Activated CD4-positive, alpha-beta T cell treated with anti-CD3 and anti-CD28 coated beads for 24 hours (primary cell): ENCODE results near the gene PTPRE.

ENCODE experiments used
- DNase-seq, 2 donors: peaks; one replicate each; pipeline ENCODE4 v3.0.0-alpha.2; 2020; ENCODE audit warnings: low read depth in 2 of 2

Gene PTPRE

DNA sequence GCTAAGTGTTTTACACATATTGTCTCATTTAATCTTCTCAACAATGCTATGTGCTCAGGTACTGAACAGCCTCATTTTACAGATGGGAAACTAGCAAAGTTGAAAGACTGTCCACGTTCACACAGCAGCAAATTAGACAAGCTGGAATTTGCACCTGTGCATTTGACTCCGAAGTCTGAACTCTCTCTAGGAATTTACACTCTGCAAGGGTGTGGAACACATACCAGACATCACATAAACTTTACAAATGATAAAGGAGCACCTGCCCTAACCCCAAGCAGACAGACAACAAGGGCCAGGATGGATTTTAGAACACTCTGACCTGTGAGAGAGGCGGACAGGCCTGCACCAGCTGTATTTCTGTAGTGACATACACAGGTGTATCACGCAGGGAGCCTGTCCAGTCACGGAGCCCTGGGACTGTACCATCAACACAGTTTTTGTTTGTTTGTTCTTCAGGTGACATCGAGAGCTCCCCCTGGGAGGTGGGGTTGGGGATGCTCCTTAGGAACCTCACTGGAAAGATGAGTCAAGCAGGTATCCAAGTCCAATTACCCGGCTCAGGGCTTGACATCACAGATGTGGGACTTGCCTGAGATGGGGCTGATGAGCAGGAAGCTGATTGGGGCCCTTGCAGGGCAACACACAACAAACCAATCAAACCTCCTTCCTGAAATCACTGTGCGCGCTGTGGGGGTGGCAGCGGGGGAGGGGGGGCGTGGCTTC, 188.3 kb downstream of the PTPRE start:
- no peak for DNase-seq

DNA sequence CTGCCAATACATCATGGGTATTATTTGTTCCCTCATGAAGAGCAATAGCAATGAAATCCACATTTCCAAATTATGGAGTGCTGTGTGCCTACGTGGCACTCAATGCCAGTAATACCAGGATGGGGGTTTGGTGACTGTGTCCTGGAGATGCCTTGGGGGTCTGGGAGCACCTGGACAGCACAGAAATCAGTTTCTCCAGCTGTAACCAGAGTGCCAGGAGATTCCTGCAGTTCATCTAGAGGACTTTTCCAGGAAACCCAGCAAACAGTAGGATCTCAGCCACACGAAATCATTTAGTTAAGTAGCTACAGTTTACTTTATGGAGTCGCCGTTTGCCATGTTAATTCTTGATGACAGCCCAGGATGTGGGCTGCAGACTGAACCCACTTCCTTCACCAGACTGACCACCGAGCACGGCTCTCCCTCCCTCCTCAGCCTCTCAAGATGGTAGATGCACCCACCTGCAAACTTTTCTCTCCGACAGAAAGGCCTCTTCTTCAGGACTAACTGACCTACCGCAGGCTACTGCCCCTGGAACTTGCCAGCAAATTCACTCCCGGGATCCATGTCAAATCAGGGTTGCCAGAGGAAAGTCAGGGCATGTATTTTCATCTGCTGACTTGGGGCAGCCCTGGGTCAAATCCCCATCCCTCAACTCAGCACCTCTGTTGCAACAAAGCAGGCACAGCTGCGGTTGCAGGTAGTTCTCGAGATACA, 189.0 kb downstream of the PTPRE start:
- no peak for DNase-seq

DNA sequence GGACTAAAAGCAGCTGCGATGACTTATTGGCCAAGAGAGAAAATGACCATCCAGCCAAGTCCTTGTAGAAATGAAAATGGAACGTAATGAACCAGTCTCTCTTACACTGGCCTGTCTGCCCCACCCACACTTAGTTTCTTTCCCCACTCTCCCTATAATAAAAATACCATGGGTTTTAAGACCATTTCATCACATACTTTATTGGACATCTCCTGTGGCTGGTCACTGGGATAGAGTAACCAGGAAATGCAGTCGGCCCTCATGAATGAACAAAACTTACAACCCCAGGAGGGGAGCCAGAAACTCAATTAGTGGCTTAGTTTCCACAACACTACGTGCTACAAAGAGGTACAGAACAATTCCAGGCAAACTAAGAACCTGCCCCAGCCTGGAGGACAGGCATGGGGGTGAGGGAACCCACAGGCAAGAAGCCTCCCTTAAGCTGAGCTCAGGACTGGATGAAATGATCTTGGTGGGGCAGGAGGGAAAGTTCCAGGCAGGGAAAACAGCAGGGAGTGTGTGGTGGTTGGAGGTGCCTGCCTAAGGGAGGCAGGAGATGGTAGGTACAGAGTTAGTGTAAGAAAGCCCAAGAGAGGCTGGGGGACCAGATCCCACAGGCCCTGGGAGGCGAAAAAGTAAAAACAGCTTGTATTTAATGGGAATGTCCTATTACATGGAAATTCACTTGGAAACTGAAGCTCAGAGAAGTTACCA, 189.7 kb downstream of the PTPRE start:
- DNase-seq: no peak

DNA sequence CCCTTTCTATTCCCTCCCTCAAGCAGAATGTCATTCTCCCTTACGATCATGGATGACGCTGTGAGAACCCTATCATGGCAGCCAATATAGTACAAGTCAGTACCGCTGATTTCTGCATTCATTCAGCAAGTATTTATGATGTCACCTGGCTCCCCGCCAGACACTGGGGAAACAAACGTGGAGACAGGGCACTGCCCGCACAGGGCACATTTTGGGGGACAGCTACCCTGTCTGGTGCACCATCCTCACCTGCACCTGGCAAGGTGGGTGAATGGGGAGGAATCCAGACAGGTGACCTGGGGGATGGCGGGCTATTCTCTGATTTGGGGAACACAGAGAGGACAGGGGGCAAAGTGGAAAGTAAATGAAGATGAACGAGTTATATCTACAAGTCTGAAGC, 190.9 kb downstream of the PTPRE start:
- no peak for DNase-seq

DNA sequence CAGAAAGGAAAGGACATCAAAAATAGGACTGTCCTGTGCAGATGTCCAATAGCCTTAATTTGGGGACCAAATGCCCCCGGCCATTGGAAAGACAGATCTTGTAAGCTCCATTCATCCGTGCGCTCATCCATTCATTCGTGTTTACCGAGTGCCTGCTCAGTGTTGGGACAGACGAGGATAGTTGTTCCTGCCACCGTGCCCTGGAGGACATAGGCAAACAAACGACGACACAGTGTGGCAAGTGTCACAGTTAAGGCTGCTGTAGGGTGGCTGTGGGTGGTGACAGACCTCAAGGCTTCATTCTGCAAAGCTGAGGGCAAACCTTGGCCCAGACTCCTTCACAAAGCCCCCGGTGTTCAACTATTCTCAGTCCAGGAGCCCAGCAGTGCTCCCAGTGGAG, 191.7 kb downstream of the PTPRE start:
- DNase-seq: no peak

DNA sequence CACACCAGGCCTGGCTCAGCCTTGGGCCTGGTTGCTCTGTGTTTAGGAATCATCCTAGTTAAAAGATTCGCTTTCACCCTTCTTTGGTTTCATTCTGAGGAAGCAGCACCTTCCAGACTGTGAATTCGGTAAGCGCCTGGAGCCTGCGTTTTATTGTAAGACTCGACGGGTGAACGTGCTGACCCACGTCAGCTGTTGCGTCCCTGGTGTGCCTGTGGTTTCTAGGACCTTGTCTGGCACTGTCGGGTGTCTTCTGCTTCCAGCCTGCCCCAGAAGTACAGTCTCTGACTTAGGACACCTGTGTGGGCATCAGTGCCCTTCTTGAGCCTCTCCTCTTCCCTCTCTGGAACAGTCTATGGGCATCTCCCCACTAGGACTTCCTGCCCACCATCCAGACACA, 193.0 kb downstream of the PTPRE start:
- no peak for DNase-seq

DNA sequence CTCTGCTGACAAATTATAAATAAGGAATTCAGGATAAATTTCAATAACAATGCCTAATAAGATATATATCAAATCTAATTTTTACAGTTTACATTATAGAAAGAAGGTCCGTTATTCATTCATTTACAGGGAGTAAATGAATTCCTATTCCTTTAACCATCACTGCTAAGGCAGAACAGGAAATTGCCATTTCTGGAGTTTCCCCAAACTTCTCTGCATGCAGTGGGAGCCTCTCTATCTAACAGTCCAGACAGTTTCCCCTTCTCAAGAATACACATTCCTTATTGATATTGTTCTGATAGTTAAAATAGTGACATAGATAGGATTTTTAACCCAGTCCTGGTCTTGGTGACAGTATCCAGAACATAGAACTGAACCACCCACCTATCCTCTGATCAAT, 195.0 kb downstream of the PTPRE start:
- DNase-seq: no peak

DNA sequence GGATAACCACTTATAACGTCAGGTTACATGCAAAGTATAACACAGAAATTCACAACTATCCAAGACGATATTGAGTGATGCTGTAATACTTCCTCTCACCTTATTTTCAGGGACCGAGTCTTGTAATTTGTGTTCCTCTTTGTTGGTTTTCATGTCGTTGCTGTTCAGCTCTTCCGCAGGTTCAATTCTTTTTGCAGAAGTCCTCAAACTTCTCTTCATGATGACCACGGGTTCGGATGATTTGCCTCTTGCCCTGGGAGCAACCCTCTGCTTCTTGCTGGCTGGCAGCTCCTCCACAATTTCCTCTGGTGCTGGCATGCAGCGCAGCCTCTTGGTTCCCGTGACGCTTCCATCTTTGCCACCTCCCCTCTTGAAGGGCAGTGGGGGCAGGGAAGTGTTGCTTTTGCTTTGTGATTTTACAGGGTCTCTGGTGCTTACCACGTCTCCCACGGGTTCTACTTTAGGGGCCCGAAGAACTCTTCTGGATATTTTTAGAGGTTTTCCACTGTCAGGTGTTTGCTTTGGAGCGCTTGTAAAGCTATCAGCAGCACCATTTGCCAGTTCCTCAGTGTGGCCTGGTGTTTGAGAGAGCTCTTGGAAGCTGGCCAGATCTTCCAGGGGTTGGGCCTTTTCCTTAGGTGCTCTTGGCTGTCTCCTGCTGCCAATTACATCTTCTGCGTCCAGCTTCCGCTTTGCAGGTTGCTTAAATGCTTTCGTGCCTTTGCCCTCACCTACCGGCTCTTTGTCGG, 195.8 kb downstream of the PTPRE start:
- no peak for DNase-seq

DNA sequence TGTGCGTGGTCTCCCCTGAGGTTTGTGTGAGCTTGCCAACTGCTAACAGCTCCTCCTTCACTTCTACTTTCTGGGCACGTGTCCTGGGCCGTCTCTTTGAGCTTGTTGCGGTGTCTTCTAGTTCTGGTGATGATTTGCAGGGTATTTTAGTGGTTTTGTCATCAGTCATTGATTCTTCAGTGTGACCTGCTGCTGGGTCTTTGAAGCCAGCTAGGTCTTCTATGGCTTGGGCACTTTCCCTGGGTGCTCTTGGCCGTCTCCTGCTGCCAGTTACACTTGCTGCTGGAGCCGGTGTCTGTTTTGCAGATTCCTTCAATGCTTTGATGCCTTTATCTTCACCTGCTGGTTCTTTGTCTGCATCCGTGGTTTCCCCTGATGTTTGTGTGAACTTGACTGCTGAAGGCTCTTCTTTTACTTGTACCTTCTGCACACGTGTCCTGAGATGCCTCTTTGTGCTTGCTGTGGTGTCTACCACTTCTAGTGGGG, 196.4 kb downstream of the PTPRE start:
- DNase-seq: no peak

DNA sequence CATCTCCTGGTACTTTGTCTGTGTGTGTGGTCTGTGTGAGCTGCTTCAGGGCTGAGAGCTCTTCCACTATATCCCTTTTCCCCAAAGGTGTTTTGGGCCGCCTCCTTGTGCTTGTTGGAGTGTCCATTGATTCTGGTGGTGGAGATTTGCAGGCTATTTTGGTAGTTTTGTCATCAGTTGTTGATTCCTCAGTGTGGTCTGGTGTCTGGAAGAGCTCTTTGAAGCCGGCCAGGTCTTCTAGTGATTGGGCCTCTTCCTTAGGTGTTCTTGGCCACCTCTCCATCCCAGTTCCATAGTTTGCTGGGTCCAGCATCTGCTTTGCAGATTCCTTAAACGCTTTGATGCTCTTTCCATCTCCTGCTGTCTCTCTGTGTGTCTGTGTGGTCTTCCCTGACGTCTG, 198.5 kb downstream of the PTPRE start:
- DNase-seq: no peak

DNA sequence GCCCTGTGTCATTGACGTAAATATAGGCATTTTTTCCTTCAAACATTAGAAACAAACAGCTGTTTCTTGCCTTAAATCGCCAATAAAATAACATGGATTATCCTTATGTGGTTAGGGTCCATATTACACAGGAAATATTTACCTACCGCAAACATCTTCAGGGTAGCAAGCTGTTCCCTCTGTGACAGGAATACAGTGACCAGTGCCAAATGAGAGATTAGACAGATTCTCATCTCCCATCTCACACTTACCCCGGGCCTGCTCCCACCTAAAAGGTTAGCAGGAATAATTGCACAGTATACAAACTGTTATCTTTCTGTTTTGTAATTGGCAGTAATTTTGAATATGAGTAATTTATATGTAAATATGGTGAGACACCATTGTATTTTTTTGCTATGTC, 202.8 kb downstream of the PTPRE start:
- DNase-seq: no peak

DNA sequence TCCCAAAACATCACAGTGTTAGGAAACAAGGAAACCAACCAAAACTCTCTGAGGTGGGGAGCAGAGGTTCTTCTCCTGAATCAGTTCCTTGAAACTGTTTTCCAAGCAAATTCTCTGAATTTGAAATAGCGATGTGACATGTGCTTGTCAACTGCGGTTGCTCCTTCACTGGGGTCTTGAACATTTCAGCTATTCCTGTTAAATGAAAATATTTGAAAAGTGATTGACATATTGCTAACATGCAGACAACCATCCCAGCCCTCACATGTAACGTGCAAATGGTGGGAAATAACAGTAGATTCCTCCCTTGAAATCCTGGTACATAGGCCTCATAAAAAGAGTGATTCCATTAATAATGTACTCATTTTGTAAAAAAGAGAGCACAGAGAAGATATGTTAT, 203.4 kb downstream of the PTPRE start:
- DNase-seq: no peak

DNA sequence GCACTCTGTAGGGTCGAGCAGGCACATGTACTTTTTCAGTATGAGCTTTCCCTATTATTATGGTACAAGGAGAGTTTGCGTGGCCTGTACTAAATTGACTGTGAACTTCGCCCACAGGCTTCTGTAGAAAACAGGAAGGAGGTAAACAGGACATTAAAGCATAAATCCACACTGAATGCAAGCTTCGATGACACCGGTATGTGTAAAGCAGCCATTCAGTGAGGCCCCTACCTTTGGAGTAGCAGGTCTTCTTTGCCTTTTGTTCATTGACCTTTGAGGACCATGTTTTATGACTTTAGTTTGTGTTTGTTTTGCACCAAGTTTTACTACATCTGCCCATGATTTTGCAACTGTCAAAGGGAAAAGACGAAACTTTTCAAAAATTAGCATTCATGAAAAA, 204.8 kb downstream of the PTPRE start:
- DNase-seq: no peak

DNA sequence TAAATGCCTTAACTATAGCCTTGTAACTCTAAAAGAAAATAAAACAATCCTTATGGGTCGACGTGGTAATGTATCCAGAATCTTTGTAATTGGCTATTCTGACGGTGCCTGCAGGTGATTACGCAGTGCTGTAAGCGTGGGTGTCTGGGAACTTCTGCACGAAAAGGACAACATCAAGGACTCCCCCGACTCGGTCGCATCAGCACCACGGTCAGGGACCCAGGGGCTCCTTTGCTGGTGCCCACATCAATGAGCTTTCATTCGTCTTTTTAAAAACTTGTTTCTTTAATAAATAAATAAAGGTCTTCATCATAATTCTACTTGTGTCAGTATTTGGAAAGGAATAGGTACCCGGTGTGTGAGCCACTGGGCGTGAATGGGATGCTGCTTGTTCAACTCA, 206.1 kb downstream of the PTPRE start:
- DNase-seq: no peak

DNA sequence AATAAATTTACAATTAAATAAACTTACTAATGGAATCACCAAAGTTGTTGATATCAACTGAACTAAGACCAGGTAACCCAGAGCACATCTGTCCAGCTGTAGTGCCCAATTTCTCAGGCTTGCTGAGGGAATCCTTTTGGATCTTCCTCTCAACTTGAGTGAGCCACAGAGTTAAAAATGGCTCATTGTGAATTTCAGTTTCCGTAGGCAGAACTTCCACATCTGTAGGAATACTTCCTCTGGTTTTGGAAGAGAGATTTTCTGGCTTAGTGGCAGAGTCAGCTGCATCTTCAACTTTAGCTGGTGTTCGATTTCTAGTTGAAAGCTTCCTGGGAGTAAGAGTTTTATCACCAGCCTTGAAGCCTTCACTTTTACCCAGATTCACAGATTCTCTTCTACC, 208.0 kb downstream of the PTPRE start:
- DNase-seq: no peak

DNA sequence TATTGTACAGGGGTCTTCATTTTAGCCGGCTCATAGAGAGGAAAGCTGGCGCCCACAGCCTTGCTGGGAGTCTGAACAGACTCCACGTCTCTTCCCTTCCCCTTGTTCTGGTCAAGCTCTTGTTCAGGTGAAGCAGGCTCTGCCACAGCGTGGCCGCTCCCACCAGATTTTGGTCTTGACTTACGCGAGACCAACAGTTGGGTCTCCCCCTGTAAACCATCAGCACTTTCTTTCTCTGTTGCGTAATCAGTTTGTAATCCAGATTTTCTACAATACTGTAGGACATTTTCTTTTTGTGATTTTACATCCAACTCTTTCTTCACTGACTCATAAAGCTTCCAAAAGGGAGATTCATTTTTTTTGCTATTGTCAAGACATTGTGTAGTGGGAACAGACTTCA, 208.5 kb downstream of the PTPRE start:
- no peak for DNase-seq

DNA sequence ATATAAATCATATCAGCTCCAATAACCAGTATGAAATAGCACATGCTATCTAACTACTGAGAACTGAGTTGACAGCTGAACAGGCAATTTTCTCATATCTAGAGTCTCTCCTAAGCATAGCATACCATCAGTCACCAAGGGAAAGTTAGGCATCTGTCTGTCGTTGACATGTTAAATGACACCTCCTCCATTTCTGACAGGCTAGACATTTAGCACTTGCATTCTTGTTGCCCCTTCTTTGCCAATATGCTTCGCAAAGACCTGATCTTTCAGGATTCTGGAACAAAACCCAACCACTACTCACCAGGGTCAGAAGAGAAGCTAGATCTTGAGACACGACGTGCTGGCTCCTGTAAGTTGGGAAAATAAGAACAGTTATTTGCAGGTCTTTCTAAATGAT, 209.3 kb downstream of the PTPRE start:
- no peak for DNase-seq

DNA sequence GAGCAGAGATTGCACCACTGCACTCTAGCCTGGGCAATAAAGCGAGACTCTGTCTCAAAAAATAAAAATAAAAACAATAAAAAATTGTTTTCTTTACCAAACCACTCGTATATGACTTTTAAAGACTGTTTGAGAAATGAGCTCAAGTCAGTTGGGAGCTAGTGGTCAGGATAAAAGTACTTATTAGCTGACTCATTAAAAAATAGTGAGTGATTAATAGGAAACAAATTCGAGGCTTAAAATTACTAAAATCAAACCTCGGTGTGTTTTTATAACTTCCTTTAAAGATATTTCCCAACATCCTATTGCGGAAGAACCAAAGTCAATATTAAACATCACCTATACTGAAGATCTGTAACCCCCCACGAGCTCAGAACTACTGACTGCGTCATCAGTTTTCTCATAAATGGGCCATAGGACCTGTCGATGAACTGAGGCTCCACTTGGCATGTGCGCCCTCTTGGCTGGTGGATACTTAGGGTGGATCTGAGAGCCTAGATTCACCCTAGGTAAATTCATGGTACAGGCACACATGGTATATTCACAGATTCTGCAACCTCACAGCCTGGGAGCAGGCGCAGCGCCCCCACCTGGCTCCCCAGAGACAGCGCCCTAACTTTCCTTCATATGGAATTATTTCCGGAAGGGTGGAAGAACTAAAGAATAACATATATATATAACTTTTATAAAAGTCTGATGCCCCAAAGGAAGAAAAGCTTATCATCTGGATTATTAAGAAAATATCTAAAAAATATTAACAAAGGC, 210.1 kb downstream of the PTPRE start:
- DNase-seq: no peak

DNA sequence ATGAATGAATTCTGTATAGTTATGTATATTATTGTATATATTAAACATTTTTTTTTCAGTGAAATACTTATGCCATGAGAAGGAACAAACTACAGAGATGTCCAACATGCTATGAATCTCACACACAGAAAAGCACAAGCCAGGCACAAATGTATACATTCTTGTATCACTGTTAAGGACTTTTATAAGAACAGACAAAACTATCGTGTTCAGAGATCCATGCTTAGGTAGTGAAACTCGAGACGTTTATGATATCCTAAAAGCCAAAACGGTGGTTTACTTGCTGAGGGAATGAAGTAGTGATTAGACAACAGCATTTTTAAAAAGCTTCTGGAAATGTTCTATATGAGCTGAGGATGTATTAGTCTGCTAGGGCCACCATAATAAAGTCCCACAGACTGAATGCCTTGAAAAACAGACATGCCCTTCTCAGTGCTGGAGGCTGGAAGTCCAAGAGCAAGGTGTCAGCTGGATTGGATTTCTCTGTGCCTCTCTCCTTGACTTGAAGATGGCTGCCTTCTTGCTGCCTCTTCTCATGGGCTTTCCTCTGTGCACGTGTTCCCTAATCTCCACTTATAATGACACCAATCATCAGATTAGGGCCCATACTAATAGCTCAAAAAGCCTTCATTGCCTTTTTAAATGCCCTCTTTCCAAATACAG, 215.0 kb downstream of the PTPRE start:
- DNase-seq: no peak

DNA sequence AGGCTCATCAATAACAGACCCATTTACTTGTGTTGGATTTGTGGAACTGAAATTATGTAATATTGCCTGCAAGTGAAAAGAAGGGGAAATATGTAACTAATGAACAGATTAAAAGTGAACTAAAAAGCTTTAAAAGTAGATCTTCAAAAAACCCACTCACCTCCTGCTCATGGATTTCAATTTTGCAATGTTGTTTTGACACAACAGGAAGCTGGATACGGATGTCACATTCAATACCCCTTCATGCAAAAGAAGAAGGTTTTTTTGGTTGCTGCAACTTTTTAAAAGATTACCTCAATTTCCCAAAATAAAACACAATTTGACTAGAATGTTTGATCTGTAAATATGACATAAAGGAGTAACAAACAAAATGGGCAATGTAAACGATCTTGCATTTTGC, 216.0 kb downstream of the PTPRE start:
- DNase-seq: no peak

DNA sequence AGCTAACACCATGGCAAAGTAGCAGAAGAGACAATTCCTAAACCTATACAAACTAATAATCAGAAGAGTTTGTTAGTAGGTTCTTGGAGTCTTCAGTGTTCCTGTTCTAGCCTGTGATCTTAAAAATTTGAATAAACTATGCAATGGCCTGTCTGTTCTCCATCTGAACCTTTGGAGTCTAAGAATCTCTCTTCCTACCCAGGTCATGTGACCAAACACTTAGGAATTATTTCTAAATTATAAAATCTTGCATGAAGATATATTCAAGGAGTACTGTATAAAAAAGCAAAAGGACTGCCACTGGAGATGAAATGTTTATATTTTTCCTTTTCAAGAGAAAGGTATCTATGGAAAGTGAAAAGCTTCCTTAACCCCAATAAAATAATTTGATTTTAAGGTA, 216.9 kb downstream of the PTPRE start:
- DNase-seq: no peak
